Epithelial cell of esophagus (primary cell): ENCODE results near the gene SOX18.

Source experiments
- DNase-seq: peaks from one replicate; pipeline ENCODE4 v3.0.0; 2010; ENCODE audit warnings: low read depth
- H3K4me3 ChIP-seq: 2 replicates; pipeline ENCODE4 v1.5.1; 2011; ENCODE audit warnings: mild to moderate bottlenecking, low read length, control low read depth
- CTCF ChIP-seq: IDR thresholded peaks from 2 replicates; pipeline ENCODE4 v1.5.1; 2011; ENCODE audit warnings: low read depth, mild to moderate bottlenecking, low read length, control low read depth, inconsistent platforms; ENCODE audit not compliant: insufficient read depth; ENCODE audit errors: missing control alignments

Gene SOX18

GRCh38 chr20:64011366-64011779 is 38.1 kb downstream of the SOX18 start:
- H3K4me3 ChIP-seq = no peak overlapping the region

GRCh38 chr20:64010711-64011237 is 38.7 kb downstream of the SOX18 start:
- peak; percentile 28 for DNase-seq
- no peak for TF ChIP-seq CTCF
- no peak overlapping the region for H3K4me3 ChIP-seq

More at GRCh38 chr20:64011366-64011779, 38.1 kb downstream of the SOX18 start:
- no peak for TF ChIP-seq CTCF
- no peak for DNase-seq

GRCh38 chr20:64009811-64010387 is 39.5 kb downstream of the SOX18 start:
- no peak overlapping the region for H3K4me3 ChIP-seq
- DNase-seq = no peak
- no peak for TF ChIP-seq CTCF

GRCh38 chr20:64006902-64007301 is 42.5 kb downstream of the SOX18 start:
- H3K4me3 ChIP-seq = no peak overlapping the region
- TF ChIP-seq CTCF = no peak
- DNase-seq = no peak

- no peak for TF ChIP-seq CTCF
- DNase-seq = no peak
- no peak overlapping the region for H3K4me3 ChIP-seq
These were observed 42.9 kb downstream of the SOX18 start for GRCh38 chr20:64006490-64006889.

GRCh38 chr20:64005394-64005793 is 44.0 kb downstream of the SOX18 start:
- no peak for TF ChIP-seq CTCF
- no peak overlapping the region for H3K4me3 ChIP-seq
- no peak for DNase-seq

GRCh38 chr20:64003960-64004725 is 45.3 kb downstream of the SOX18 start:
- DNase-seq = peak; percentile 39
- TF ChIP-seq CTCF = no peak
- no peak overlapping the region for H3K4me3 ChIP-seq
